Activated CD4-positive, alpha-beta T cell treated with anti-CD3 and anti-CD28 coated beads, Interleukin-2, Interleukin-6, amounts not matched to agents 100 ng/mL and 50 ng/mL, durations not matched to agents 16 hours and 8 hours (primary cell): Measurements from ENCODE around the gene GNA12.
"Not testable (repeated sequence)": the region's sequence is repeated elsewhere in the genome, so short reads cannot be mapped to it uniquely, and the experiment has no call there.

Source experiments
- DNase-seq: peaks from one replicate; pipeline ENCODE4 v3.0.0-alpha.2; 2020

The GNA12 gene

DNA sequence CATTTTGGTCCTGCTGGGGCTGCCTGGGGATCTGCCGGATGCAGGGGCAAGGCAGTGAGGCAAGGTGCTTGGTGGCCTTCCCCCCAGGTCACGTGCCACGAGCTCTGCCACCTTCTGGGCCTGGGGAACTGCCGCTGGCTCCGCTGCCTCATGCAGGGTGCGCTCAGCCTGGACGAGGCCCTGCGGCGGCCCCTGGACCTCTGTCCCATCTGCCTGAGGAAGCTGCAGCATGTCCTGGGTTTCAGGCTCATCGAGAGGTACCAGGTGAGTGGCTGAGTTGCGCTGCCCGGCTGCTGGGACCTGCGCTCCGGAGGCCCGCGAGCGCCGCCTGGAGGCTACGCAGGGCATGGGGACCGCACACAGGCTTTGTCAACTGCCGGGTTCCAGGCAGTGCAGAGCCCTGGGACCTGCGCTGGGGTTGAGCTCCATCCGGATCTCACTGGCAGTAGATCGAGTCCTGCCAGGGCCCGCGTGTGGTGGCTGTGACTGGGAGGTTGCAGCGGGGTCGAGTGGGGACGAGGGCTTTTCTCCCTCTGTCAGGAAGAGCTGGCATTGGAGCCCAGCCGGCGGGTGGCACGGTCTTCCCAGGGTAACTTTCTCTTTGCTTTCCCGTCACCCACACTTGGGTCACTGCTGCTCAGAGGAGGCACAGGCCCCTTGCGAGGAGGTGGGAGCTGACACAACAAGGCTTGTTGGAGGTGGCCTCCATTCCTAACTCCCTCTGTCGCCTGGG is 134.4 kb downstream of the GNA12 start:
- DNase-seq = peak; percentile 90

DNA sequence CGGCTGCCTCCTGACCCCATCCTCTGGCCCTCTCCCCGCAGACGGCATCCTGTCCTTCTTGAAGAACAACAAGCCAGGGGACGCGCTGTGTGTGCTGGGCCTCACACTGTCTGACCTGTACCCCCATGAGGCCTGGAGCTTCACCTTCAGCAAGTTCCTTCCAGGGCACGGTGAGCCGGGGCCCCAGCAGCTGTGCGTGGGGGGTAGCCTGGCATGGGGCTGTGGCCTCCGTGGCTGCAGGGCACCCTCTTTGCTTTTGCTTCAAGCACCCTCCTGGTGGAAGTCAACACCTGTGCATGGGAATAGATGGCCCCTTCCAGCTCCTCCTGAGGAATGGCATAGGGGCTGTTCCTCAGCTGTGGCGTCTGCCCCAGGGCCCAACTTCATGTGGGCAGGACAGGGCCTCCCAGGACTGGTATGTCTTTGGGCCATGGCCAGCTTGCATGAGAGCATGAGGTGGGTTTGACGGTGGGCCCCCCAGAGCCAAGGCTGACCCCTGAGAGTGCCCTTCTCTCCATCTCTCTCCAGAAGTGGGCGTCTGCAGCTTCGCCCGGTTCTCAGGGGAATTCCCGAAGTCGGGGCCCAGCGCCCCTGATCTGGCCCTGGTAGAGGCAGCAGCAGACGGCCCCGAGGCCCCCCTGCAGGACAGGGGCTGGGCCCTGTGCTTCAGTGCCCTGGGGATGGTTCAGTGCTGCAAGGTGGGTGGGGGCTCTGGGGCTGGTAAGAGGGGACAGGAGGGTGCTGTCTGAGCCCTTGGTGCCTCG is 135.4 kb downstream of the GNA12 start:
- DNase-seq = no peak

DNA sequence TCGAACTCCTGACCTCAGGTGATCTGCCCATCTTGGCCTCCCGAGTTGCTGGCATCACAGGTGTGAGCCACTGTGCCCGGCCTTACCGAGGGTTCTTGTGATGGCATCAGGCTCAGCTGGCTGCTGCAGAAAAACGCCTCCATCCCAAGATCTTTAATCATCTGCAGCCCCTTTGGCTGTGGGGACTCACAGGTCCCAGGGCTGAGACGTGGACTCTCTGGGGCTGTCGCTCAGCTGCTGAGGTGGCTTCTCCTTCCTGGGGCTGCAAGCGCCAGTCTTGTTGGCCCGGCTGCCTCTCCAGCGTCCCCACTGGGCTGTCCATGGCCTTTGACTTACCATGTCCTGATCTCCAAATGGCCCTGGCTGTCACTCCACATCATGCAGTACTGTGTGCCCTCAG is 136.1 kb downstream of the GNA12 start:
- no peak for DNase-seq

DNA sequence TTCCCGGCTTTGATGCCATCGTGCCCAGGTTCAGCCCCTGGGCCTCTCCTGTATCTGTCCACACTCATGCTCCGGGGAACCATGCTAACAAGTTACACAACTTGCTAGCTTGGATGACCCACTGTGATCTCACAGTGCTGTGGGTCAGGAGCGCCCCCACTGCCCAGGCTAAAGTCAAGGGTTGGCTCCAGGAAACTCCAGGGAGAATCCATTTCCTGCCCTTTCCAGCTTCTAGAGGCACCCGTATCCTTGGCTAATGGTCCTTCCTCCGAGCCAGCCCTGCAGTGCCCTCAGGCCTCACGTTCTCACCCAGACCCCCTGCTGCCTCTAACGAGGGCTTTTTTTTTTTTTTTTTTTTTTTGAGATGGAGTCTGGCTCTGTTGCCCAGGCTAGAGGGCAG is 136.6 kb downstream of the GNA12 start:
- DNase-seq = no peak

DNA sequence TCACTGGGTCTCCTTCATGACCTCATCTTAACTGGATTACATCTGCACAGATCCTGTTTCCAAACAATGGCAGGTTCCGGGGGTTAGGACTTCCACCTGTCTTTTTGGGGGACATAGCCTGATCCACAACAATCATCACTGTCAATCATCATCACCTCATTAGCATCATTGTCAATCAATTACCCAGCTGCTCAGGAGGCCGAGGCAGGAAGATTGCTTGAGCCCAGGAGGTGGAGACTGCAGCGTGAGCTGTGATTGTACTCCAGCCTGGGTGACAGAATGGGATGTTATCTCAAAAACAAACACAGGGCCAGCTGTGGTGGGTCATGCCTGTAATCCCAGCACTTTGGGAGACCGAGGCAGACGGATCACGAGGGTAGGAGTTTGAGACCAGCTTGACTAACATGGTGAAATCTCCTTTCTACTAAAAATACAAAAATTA is 137.4 kb downstream of the GNA12 start:
- DNase-seq = no peak

DNA sequence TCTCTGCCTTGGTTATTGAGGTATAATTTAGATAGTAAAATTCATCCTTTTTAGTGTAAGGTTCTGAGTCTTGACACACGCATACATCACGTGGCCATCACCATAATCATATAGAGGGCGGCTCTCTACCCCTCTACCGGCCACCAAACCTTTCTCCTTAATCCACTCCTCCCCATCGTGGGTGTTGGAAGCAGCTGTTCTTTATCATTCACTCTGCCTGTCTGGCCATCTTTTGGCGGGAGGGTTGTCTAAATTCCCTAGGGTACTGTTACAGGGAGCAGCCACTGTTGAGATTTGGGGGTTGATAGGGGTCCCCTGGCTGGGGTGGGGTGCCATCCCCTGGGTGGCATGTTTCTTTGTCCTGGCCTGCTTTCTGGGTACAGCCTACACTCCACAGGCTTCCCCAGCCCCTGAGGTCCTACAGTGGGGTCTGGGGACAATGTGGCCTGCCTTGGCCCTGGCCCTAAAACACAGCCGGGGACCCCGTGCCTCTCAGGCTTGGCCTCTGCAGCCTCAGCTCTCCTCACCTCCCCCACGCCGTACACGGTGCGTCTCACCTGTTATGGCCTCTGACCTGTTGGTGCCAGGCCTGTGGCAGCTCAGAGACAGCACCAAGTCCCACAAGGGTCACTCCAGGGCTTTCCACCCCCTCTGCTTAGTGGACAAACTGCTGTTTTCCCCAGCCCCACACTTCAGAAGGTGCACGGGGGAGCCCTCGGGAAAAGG is 138.6 kb downstream of the GNA12 start:
- DNase-seq = no peak

DNA sequence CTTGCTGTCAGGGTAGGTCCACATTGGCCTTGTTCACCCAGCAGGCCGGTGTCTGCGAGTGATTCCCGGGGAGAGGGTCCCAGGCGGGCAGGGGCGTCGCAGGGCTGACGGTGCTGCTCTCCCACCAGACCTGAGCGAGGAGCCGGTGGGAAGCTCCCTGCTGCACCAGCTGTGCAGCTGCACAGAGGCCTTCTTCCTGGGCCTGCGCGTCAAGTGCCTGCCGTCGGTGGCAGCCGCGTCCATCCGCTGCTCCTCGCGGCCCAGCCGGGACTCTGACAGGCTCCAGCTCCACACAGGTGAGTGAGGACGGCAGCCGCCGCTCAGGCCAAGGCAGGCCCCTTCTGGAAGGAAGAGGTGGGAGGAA is 141.5 kb downstream of the GNA12 start:
- DNase-seq = no peak

DNA sequence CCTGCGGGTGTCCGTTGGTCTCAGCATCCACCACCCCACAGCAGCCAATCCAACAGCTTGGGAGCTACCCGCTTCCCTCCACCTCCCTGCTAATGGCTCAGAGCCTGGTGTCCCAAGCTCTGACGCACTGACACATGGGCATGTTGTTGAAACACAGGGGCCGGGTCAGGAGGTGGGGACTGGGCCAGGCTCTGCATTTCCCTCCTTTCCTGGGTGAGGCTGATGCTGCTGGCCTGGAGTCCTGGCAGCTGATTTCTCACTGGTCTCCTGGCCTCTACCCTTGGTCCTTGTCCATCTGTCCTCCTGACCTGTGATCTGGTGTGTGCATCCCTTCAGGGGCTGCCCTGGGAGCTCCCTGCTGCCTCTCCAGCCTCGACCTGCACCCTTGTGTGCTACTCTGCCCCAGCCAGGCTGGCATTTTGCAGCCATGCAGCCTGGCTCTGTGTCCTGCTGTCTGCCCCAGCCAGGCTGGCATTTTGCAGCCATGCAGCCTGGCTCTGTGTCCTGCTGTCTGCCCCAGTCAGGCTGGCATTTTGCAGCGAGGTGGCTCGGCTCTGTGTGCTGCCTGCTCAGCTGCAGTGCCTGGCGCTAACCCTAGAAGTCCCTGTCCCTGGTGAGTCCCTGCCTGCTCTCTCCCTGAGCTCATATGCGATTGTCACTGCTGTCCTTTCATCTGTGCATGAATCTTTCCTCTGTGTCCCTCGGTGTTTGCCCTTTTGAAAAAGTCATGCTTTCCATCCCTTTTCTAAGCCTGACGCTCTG is 142.1 kb downstream of the GNA12 start:
- DNase-seq = no peak

DNA sequence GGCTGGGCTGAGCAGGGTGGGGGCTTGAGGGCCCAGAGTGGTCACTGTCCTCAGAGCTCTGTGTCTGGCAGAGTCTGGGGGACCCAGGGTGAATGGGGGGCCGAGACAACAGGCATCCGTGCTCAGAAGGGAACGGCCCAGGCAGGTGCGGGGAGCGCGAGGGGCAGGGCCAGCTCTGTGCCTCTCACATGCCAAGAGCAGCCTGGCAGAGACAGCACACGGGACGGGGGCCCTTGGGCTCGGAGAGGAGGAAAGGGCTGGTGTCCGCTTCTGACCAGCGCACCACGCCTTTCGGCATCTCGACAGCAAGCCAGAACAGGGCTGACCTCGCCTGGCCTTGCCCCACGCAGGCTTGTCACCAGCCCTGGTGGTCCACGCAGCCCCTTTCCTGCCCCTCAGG is 142.7 kb downstream of the GNA12 start:
- no peak for DNase-seq

DNA sequence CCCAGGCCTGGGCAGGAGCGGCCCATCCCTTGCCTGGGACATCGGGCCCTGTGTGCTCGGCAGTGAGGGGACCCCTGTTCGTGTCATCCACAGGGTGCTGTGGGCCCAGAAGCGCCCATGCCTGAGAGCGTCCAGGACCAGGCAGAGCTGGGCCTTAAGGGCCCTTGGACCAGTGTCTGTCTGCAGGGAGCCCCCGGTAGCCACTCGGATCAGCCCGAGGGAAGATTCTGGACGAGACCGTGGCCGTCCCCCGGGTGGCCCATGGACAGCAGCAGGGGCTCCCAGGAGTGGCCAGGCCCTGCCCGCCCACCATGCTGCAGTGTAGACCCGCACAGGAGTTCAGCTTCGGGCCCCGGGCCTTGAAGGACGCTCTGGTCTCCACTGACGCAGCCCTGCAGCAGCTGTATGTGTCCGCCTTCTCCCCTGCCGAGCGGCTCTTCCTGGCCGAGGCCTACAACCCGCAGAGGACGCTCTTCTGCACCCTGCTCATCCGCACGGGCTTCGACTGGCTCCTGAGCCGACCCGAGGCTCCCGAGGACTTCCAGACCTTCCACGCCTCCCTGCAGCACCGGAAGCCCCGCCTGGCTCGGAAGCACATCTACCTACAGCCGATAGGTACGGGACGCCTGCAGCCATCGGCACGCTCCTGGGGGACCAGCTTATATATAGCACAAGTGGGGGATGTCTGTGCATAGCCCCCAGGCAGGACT is 143.8 kb downstream of the GNA12 start:
- no peak for DNase-seq

DNA sequence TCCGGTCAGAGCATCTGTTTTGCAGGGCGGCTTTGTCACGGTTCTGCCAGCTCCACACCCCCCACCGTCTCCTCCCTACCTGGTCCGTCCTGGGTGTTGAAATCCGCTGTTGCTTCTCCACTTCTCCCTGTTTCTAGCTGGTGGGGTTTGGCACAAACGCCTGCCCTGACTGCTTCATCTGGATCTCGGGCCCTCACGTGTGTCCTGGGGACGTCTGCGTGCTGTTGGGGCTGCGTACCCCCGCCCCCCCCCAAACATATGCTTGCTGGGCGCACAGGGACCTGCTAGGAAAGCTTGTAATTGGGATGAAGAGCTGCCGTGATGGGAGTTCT is 144.9 kb downstream of the GNA12 start:
- no peak for DNase-seq

DNA sequence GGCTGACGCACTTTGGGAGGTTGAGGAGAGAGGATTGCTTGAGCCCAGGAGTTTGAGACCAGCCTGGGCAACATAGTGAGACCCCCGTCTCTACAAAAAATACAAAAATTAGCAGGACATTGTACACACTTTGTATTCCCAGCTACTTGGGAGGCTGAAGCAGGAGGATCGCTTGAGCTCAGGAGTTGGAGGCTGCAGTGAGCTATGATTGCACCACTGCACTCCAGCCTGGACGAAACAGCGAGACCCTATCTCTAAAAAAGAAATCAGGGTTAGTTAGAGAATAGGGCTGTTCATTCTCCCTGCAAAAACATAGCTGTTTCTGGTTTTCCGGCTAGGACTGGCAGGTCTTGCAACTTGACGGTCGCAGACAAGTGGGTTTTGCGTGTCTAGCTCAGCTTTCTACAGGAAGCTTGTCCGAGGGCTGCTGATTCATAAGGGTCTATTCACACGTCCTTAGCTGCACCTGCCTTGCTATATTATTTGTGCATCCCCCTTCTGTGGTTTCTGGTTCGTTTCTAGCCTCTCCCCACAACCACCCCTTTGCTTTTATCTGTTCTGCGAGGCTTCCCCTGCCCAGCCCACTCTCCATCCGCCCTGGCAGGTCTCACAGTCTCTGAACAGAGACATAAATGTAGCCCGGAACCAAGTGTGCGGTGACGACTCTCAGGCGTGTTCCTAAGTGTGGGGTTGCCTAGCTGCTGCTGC is 145.4 kb downstream of the GNA12 start:
- peak; percentile 95 for DNase-seq

DNA sequence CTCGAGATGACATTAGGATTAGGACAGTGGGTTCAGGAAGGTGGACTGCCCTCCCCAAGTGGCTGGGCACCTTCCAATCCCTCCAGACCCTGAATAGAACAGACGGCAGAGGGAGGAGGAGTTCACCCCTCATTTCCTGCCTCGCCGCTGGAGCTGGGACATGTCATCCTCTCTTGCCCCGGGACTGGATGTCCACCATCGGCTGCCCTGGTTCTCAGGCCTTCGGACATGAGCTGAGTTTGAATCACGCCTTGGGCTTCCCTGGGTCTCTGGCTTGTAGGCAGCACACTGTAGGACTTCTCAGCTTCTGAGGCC is 150.0 kb downstream of the GNA12 start:
- DNase-seq = not testable (repeated sequence)

DNA sequence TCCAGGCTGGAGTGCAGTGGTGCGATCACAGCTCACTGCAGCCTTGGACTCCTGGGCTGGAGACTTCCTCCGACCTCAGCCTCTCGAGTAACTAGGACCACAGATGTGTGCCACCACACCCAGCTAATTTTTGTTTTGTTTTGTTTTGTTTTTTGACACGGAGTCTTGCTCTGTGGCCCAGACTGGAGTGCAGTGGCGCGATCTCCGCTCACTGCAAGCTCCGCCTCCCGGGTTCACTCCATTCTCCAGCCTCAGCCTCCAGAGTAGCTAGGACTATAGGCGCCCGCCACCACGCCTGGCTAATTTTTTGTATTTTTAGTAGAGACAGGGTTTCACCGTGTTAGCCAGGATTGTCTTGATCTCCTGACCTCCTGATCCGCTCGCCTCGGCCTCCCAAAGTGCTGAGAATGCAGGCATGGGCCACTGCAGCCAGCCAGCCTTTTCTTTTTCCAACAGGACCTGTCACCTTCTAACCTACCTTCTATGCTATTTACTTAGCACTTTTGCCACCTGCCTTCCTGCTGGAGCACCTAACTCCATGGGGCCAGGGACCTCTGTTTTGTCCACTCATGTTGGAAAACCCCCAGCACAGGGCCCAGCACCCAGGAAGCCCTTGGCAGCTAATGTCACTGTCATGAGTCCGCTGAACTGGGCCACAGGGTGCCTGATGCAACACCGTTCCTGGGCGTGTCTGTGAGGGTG is 150.5 kb downstream of the GNA12 start:
- not testable (repeated sequence) for DNase-seq

DNA sequence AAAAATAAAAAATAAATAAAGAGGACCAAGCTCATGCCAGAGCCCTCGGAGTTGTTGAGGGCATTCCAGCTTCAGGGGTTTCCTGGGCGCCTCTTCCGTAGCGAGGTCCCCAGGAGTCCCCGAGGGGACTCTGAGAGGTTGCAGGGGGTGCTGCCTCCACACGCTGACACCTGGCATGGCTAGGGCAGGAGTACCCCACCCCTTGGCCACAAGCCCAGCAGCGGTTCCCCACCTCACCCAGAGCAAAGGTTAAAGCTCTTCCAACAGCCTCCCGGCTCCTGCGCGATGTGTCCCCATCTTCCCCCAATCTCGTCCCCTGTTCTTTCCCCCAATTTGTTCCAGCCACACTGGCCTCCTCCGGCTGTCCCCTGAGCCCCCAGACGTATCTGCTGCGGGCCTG is 151.6 kb downstream of the GNA12 start:
- no peak for DNase-seq

DNA sequence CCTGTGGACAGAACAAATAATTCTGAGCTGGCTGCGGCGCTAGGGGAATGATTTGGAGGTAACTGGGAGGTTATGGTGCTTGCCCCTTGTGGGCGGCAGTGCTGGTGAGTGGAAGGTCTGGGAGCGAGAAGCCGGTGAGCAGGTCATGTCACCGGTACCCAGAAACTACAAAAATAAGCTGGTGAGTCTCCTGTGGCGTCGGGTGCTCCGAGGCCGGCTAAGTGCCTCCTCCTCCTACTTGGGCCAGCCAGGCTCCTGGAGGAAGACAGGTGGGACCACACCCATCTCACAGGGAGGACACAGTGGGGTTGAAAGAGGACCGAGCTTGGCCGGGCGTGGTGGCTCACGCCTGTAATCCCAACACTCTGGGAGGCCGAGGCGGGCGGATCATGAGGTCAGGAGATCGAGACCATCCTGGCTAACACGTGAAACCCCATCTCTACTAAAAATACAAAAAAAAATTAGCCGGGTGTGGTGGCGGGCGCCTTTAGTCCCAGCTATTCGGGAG is 152.1 kb downstream of the GNA12 start:
- DNase-seq = not testable (repeated sequence)

DNA sequence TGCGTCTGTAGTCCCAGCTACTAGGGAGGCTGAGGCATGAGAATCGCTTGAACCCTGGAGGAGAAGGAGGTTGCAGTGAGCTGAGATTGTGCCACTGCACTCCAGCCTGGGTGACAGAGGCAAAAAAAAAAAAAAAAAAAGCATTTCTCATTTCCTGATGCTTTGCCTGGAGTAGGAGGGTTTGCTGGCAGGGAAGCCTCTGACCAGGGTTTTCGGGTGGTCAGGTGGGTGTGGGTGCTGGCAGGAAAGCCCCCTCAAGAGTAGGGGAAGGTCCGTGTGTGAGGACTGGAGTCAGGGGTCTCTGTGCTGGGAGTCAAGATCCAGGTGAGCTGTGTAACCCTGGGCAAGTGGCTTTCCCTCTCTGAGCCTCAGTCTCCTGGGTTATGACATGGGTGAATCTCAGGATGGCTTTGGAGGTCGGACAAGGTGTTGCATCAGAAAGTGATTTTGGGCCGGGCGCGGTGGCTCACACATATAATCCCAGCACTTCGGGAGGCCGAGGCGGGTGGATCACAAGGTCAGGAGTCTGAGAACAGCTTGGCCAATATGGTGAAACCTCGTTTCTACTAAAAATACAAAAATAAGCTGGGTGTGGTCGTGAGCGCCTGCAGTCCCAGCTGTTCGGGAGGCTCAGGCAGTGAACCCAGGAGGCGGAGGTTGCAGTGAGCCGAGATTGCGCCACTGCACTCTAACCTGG is 152.9 kb downstream of the GNA12 start:
- DNase-seq = no peak

DNA sequence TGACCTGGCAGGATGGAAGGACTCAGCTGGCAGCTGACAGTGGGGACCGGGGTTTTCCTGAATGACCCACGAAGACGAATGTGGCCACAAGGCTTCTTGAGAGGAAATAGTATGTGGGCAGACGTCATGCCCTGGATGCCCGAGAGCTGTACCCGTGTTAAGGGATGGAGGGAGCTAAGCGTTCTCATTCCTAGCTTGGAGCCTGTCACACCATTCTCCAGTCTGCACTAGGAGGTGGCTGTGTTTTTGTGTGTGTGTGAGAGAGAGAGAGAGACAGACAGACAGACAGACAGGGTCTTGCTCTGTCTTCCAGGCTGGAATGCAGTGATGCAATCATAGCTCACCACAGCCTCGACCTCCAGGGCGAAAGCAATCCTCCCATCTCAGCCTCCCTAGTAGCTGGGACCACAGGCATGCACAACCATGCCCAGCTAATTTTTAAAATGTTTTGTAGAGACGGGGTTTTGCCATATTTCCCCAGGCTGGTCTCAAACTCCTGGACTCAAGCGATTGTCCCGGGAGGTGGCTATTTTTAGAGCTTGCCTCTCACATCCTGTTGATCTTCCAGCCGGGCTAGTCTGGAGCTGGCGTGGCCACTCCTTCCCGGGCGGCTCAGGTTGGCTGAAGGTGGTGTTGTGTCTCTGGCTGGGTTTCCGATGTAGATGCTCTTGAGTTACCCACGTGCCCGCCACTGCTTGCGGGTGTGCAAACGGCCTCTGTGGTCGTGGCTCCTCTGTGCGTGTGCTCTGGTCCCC is 154.0 kb downstream of the GNA12 start:
- DNase-seq = no peak

DNA sequence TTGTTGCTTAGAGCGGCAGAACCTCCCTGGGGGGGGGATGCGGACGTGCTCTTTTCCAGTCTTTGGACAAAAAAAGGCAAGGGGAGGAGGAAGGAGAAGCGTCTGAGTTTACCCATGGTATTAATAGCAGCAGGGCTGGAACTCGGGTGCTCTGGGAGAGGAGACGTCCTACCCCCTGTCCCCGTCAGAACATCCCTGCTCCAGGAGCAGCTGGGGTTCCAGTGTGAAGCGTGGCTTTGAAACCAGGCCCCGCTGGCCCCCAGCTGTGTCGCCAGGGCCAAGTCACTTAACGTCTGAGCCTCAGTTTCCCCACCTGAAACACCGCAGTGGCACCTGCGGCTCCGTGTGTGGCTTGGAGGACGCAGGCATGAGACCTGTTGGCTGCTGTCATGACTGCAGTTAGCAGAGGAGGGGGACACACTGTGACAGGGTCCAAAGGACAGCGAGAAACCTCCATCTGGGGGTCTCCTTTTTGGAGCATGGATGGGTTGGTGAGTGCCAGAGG is 154.7 kb downstream of the GNA12 start:
- no peak for DNase-seq
